Heart left ventricle (tissue), 13 donors: Measurements from ENCODE around the gene FAM120B.
"Not testable (repeated sequence)": the region's sequence is repeated elsewhere in the genome, so short reads cannot be mapped to it uniquely, and the experiment has no call there.

Experiments
- POLR2A ChIP-seq, 2 donors: fragments of 450-650 bp; IDR thresholded peaks; one replicate each; pipeline ENCODE4 v1.6.1; 2017; ENCODE audit warnings: antibody characterized with exemption in 2 of 2, mild to moderate bottlenecking in 2 of 2, moderate library complexity in 2 of 2
- TF ChIP-seq, protein P1 (sequence below), 12 donors: fragments of 200-600 bp; sonication (generic) in 4 of 12; IDR thresholded peaks; one replicate each; pipeline versions ENCODE4 v1.5.0 to v1.8.0; 2018 to 2022; ENCODE audit warnings: antibody characterized with exemption in 12 of 12, mild to moderate bottlenecking in 5 of 12
- donor health status: ischemic (EF 13 %, LVEDD 7.1; RV severe dilation, severe dysfunction).
- donor health status: DM: no; HTN: yes; CAD: no.
- donor health status: DM: no; HTN: no; CAD: no.
- donor health status: ischemic (EF 25% LVEDD 6.9; RV normal size, moderate dysfunction).
- donor health status: ischemic (EF 25% LVEDD 5.7; RV mildly dilated, moderate dysfunction).
- donor health status: ischemic (EF 35%, LVEDD 5.7; RV mildly dilated, moderate dysfunction).
- donor health status: nonischemic (EF 11% LVEDD 7.7; RV severe dilation, severe dysfunction).
- donor health status: DM: yes; HTN: yes; CAD: no.
- donor health status: PGD.
- donor health status: ischemic (EF 29% LVEDD 5.4; RV normal size, mild dysfunction).
- donor health status: nonischemic (EF 23%, LVEDD 6.1; RV moderate dilation, normal function).

DNA sequence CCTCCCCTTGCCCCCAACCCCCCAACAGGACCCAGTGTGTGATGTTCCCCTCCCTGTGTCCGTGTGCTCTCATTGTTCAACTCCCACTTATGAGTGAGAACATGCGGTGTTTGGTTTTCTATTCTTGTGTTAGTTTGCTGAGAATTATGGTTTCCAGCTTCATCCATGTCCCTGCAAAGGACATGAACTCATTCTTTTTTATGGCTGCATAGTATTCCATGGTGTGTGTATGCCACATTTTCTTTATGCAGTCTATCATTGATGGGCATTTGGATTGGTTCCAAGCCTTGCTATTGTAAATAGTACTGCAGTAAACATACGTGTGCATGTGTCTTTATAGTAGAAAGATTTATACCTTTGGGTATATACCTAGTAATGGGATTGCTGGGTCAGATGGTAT, 28.6 kb downstream of the FAM120B start:
- TF ChIP-seq POLR2A (IDR thresholded peaks at IDR 0.05) = not testable (repeated sequence)
- TF ChIP-seq, protein P1, sequence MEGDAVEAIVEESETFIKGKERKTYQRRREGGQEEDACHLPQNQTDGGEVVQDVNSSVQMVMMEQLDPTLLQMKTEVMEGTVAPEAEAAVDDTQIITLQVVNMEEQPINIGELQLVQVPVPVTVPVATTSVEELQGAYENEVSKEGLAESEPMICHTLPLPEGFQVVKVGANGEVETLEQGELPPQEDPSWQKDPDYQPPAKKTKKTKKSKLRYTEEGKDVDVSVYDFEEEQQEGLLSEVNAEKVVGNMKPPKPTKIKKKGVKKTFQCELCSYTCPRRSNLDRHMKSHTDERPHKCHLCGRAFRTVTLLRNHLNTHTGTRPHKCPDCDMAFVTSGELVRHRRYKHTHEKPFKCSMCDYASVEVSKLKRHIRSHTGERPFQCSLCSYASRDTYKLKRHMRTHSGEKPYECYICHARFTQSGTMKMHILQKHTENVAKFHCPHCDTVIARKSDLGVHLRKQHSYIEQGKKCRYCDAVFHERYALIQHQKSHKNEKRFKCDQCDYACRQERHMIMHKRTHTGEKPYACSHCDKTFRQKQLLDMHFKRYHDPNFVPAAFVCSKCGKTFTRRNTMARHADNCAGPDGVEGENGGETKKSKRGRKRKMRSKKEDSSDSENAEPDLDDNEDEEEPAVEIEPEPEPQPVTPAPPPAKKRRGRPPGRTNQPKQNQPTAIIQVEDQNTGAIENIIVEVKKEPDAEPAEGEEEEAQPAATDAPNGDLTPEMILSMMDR (IDR thresholded peaks at IDR 0.05) = not testable (repeated sequence)
